Measurements from ENCODE around the gene GRIK3. TPM values are rescaled to one million over a fixed set of nuclear protein-coding genes. Genes with fewer than 3 reads are reported as not detected.
"Not testable (repeated sequence)": the region's sequence is repeated elsewhere in the genome, so short reads cannot be mapped to it uniquely, and the experiment has no call there.

GRIK3 gene
- total and polyA plus RNA-seq, 7 donors = 0.03 to 0.15 (median 0.04) TPM; not detected in 2

GRCh38 chr1:36920371-36920770, 113.9 kb downstream of the GRIK3 start:
- H3K4me3 ChIP-seq = no peak overlapping the region
- ATAC-seq (no peak), DNase-seq (no peak)
- H3K27ac ChIP-seq = no peak overlapping the region
- H3K36me3 ChIP-seq (ENCODE audit: insufficient read depth in 1 of 2, low read depth in 1 of 2) = no peaks in the 10 kb centered on the region
- H3K27me3 ChIP-seq (ENCODE audit: insufficient read depth in 3 of 3, low read length in 2 of 3) = peaks cover 0 to 30% (median 4%) of the 10 kb centered on the region in 3 donors
- no peaks in the 10 kb centered on the region for H3K9me3 ChIP-seq
- H3K4me1 ChIP-seq = no peaks in the 10 kb centered on the region
- no peak for TF ChIP-seq CTCF (IDR thresholded peaks at IDR 0.05)
- intact Hi-C loops (cut with DNase I) = no loop called here
- 71 to 78% (median 78%) methylated on average over 3 of the region's 3 CpGs for WGBS, 3 donors

- Histone ChIP-seq H3K4me1 (no peaks in the 10 kb centered on the region), H3K36me3 (ENCODE audit: insufficient read depth in 1 of 2, low read depth in 1 of 2) (no peaks in the 10 kb centered on the region), H3K27me3 (ENCODE audit: insufficient read depth in 3 of 3, low read length in 2 of 3) (peaks cover 0 to 36% (median 4%) of the 10 kb centered on the region in 3 donors), H3K9me3 (no peaks in the 10 kb centered on the region), H3K27ac (no peak overlapping the region), H3K4me3 (no peak overlapping the region)
- no peak for ATAC-seq
- no peak for DNase-seq
- intact Hi-C loops (cut with DNase I) = no loop called here
- no peak for TF ChIP-seq CTCF (IDR thresholded peaks at IDR 0.05)
- 50 to 61% (median 58%) methylated on average over 9 of the region's 9 CpGs for WGBS, 3 donors
Observed at GRCh38 chr1:36919491-36920145, 114.7 kb downstream of the GRIK3 start.

GRCh38 chr1:36918604-36919003, 115.7 kb downstream of the GRIK3 start:
- Histone ChIP-seq H3K36me3 (ENCODE audit: insufficient read depth in 1 of 2, low read depth in 1 of 2) (no peaks in the 10 kb centered on the region), H3K9me3 (no peaks in the 10 kb centered on the region), H3K27me3 (ENCODE audit: insufficient read depth in 3 of 3, low read length in 2 of 3) (peaks cover 0 to 38% (median 4%) of the 10 kb centered on the region in 3 donors), H3K4me3 (no peak overlapping the region), H3K27ac (no peak overlapping the region), H3K4me1 (no peaks in the 10 kb centered on the region)
- DNase-seq = no peak
- intact Hi-C loops (cut with DNase I) = no loop called here
- WGBS, 3 donors = 67 to 75% (median 75%) methylated on average over 4 of the region's 4 CpGs
- no peak for TF ChIP-seq CTCF (IDR thresholded peaks at IDR 0.05)
- no peak for ATAC-seq

GRCh38 chr1:36916542-36916941, 117.8 kb downstream of the GRIK3 start:
- intact Hi-C loops (cut with DNase I); H3K9me3 ChIP-seq; DNase-seq; H3K4me1 ChIP-seq; H3K36me3 ChIP-seq (ENCODE audit: insufficient read depth in 1 of 2, low read depth in 1 of 2); ATAC-seq; H3K4me3 ChIP-seq; H3K27ac ChIP-seq: not testable (repeated sequence)
- 79 to 88% (median 79%) methylated on average over 3 of the region's 3 CpGs for WGBS, 3 donors
- peaks cover 0 to 24% (median 2%) of the 10 kb centered on the region in 3 donors for H3K27me3 ChIP-seq (ENCODE audit: insufficient read depth in 3 of 3, low read length in 2 of 3)

- no peak for TF ChIP-seq CTCF (IDR thresholded peaks at IDR 0.05)
- WGBS, 3 donors = 21 to 38% (median 30%) methylated on average over 4 of the region's 4 CpGs
- Histone ChIP-seq H3K4me3 (no peak overlapping the region), H3K27me3 (ENCODE audit: insufficient read depth in 3 of 3, low read length in 2 of 3) (peaks cover 0 to 10% (median 2%) of the 10 kb centered on the region in 3 donors), H3K9me3 (no peaks in the 10 kb centered on the region), H3K36me3 (ENCODE audit: insufficient read depth in 1 of 2, low read depth in 1 of 2) (no peaks in the 10 kb centered on the region), H3K27ac (no peak overlapping the region), H3K4me1 (no peaks in the 10 kb centered on the region)
- intact Hi-C loops (cut with DNase I) = no loop called here
- ATAC-seq (no peak), DNase-seq (no peak)
Observed at GRCh38 chr1:36913484-36914060, 120.7 kb downstream of the GRIK3 start.
